ENCODE measurements around the gene PCF11.

Gene PCF11

GRCh38 chr11:83220260-83220659, 63.3 kb downstream of the PCF11 start:
- no peak overlapping the region for H2BK12ac ChIP-seq (ENCODE audit: low read length in 2 of 2)
- H3K9ac ChIP-seq (ENCODE audit: low read length) = no peak overlapping the region
- H3K4me2 ChIP-seq (ENCODE audit: low read length, poor library complexity, severe bottlenecking) = no peak overlapping the region
- no peaks in the 10 kb centered on the region for H3K27me3 ChIP-seq (ENCODE audit: control insufficient read depth in 1 of 2, insufficient read depth in 1 of 2, low read length in 2 of 2)
- H3K36me3 ChIP-seq (ENCODE audit: control insufficient read depth in 1 of 2, insufficient read depth in 2 of 2, low read depth in 1 of 2, low read length in 2 of 2) = no peaks in the 10 kb centered on the region
- no peak overlapping the region for H3K14ac ChIP-seq (ENCODE audit: low read length in 2 of 2)
- no peak overlapping the region for H4K91ac ChIP-seq (ENCODE audit: low read length)
- H3K27ac ChIP-seq (ENCODE audit: low read length, poor library complexity, severe bottlenecking) = no peak overlapping the region
- H2AFZ ChIP-seq (ENCODE audit: low read depth, low read length) = no peak overlapping the region
- H2AK5ac ChIP-seq (ENCODE audit: low read length, severe bottlenecking) = no peak overlapping the region
- no peak overlapping the region for H3K4ac ChIP-seq (ENCODE audit: low read depth in 1 of 2, low read length in 2 of 2)
- H3K4me1 ChIP-seq (ENCODE audit: control insufficient read depth, insufficient read depth, low read depth, low read length) = no peaks in the 10 kb centered on the region
- no peak overlapping the region for H2BK120ac ChIP-seq (ENCODE audit: low read depth, low read length)
- no peak overlapping the region for H3K18ac ChIP-seq (ENCODE audit: low read depth in 1 of 2, low read length in 2 of 2)
- H2BK15ac ChIP-seq (ENCODE audit: low read depth, poor library complexity, severe bottlenecking) = no peak overlapping the region
- H2BK5ac ChIP-seq (ENCODE audit: low read depth, low read length, poor library complexity, severe bottlenecking) = no peak overlapping the region
- H4K8ac ChIP-seq (ENCODE audit: low read length) = no peak overlapping the region
- WGBS = 91% methylated on average over 10 of the region's 10 CpGs
- no peak overlapping the region for H3K23ac ChIP-seq (ENCODE audit: low read length in 2 of 2)
- no peaks in the 10 kb centered on the region for H3K79me1 ChIP-seq (replicated peaks; ENCODE audit: low read length, poor library complexity, severe bottlenecking)
- DNase-seq = no peak
- H3K4me3 ChIP-seq (ENCODE audit: insufficient read depth in 1 of 2, low read depth in 1 of 2, low read length in 2 of 2) = no peak overlapping the region
- H3K9me3 ChIP-seq (ENCODE audit: control insufficient read depth, low read length) = no peaks in the 10 kb centered on the region

- Histone ChIP-seq H3K79me1 (replicated peaks; ENCODE audit: low read length, poor library complexity, severe bottlenecking) (no peaks in the 10 kb centered on the region), H3K18ac (ENCODE audit: low read depth in 1 of 2, low read length in 2 of 2) (no peak overlapping the region), H4K91ac (ENCODE audit: low read length) (no peak overlapping the region), H2AK5ac (ENCODE audit: low read length, severe bottlenecking) (no peak overlapping the region), H3K27ac (ENCODE audit: low read length, poor library complexity, severe bottlenecking) (no peak overlapping the region), H2AFZ (ENCODE audit: low read depth, low read length) (no peak overlapping the region), H2BK5ac (ENCODE audit: low read depth, low read length, poor library complexity, severe bottlenecking) (no peak overlapping the region), H3K4me1 (ENCODE audit: control insufficient read depth, insufficient read depth, low read depth, low read length) (no peaks in the 10 kb centered on the region), H3K4ac (ENCODE audit: low read depth in 1 of 2, low read length in 2 of 2) (no peak overlapping the region), H2BK15ac (ENCODE audit: low read depth, poor library complexity, severe bottlenecking) (no peak overlapping the region), H3K4me2 (ENCODE audit: low read length, poor library complexity, severe bottlenecking) (no peak overlapping the region), H3K36me3 (ENCODE audit: control insufficient read depth in 1 of 2, insufficient read depth in 2 of 2, low read depth in 1 of 2, low read length in 2 of 2) (no peaks in the 10 kb centered on the region), H3K27me3 (ENCODE audit: control insufficient read depth in 1 of 2, insufficient read depth in 1 of 2, low read length in 2 of 2) (no peaks in the 10 kb centered on the region), H3K23ac (ENCODE audit: low read length in 2 of 2) (no peak overlapping the region), H3K14ac (ENCODE audit: low read length in 2 of 2) (no peak overlapping the region), H3K9me3 (ENCODE audit: control insufficient read depth, low read length) (no peaks in the 10 kb centered on the region), H2BK120ac (ENCODE audit: low read depth, low read length) (no peak overlapping the region), H3K9ac (ENCODE audit: low read length) (no peak overlapping the region), H3K4me3 (ENCODE audit: insufficient read depth in 1 of 2, low read depth in 1 of 2, low read length in 2 of 2) (no peak overlapping the region), H2BK12ac (ENCODE audit: low read length in 2 of 2) (no peak overlapping the region), H4K8ac (ENCODE audit: low read length) (no peak overlapping the region)
- DNase-seq = no peak
These were observed 64.8 kb downstream of the PCF11 start for GRCh38 chr11:83221694-83222093.

- Histone ChIP-seq H3K23ac (ENCODE audit: low read length in 2 of 2) (no peak overlapping the region), H3K18ac (ENCODE audit: low read depth in 1 of 2, low read length in 2 of 2) (no peak overlapping the region), H2AK5ac (ENCODE audit: low read length, severe bottlenecking) (no peak overlapping the region), H2BK5ac (ENCODE audit: low read depth, low read length, poor library complexity, severe bottlenecking) (no peak overlapping the region), H3K36me3 (ENCODE audit: control insufficient read depth in 1 of 2, insufficient read depth in 2 of 2, low read depth in 1 of 2, low read length in 2 of 2) (no peaks in the 10 kb centered on the region), H3K9me3 (ENCODE audit: control insufficient read depth, low read length) (no peaks in the 10 kb centered on the region), H2AFZ (ENCODE audit: low read depth, low read length) (no peak overlapping the region), H4K8ac (ENCODE audit: low read length) (no peak overlapping the region), H3K27ac (ENCODE audit: low read length, poor library complexity, severe bottlenecking) (no peak overlapping the region), H3K4me3 (ENCODE audit: insufficient read depth in 1 of 2, low read depth in 1 of 2, low read length in 2 of 2) (no peak overlapping the region), H2BK120ac (ENCODE audit: low read depth, low read length) (no peak overlapping the region), H3K4me1 (ENCODE audit: control insufficient read depth, insufficient read depth, low read depth, low read length) (no peaks in the 10 kb centered on the region), H2BK12ac (ENCODE audit: low read length in 2 of 2) (no peak overlapping the region), H3K14ac (ENCODE audit: low read length in 2 of 2) (no peak overlapping the region), H3K4ac (ENCODE audit: low read depth in 1 of 2, low read length in 2 of 2) (no peak overlapping the region), H3K79me1 (replicated peaks; ENCODE audit: low read length, poor library complexity, severe bottlenecking) (no peaks in the 10 kb centered on the region), H3K27me3 (ENCODE audit: control insufficient read depth in 1 of 2, insufficient read depth in 1 of 2, low read length in 2 of 2) (no peaks in the 10 kb centered on the region), H2BK15ac (ENCODE audit: low read depth, poor library complexity, severe bottlenecking) (no peak overlapping the region), H3K4me2 (ENCODE audit: low read length, poor library complexity, severe bottlenecking) (no peak overlapping the region), H3K9ac (ENCODE audit: low read length) (no peak overlapping the region), H4K91ac (ENCODE audit: low read length) (no peak overlapping the region)
- DNase-seq = no peak
- 81% methylated on average over 1 of the region's 1 CpG for WGBS
These were observed 65.6 kb downstream of the PCF11 start for GRCh38 chr11:83222499-83222898.

GRCh38 chr11:83223457-83223856, 66.5 kb downstream of the PCF11 start:
- whole genome bisulfite sequencing = 95% methylated on average over 2 of the region's 2 CpGs
- Histone ChIP-seq H2BK5ac (ENCODE audit: low read depth, low read length, poor library complexity, severe bottlenecking) (no peak overlapping the region), H3K14ac (ENCODE audit: low read length in 2 of 2) (no peak overlapping the region), H2AFZ (ENCODE audit: low read depth, low read length) (no peak overlapping the region), H3K9me3 (ENCODE audit: control insufficient read depth, low read length) (no peaks in the 10 kb centered on the region), H4K8ac (ENCODE audit: low read length) (no peak overlapping the region), H4K91ac (ENCODE audit: low read length) (no peak overlapping the region), H3K4me3 (ENCODE audit: insufficient read depth in 1 of 2, low read depth in 1 of 2, low read length in 2 of 2) (no peak overlapping the region), H3K4ac (ENCODE audit: low read depth in 1 of 2, low read length in 2 of 2) (no peak overlapping the region), H3K18ac (ENCODE audit: low read depth in 1 of 2, low read length in 2 of 2) (no peak overlapping the region), H2BK120ac (ENCODE audit: low read depth, low read length) (no peak overlapping the region), H3K4me2 (ENCODE audit: low read length, poor library complexity, severe bottlenecking) (no peak overlapping the region), H3K27ac (ENCODE audit: low read length, poor library complexity, severe bottlenecking) (no peak overlapping the region), H3K4me1 (ENCODE audit: control insufficient read depth, insufficient read depth, low read depth, low read length) (no peaks in the 10 kb centered on the region), H3K27me3 (ENCODE audit: control insufficient read depth in 1 of 2, insufficient read depth in 1 of 2, low read length in 2 of 2) (no peaks in the 10 kb centered on the region), H3K79me1 (replicated peaks; ENCODE audit: low read length, poor library complexity, severe bottlenecking) (no peaks in the 10 kb centered on the region), H2BK15ac (ENCODE audit: low read depth, poor library complexity, severe bottlenecking) (no peak overlapping the region), H3K23ac (ENCODE audit: low read length in 2 of 2) (no peak overlapping the region), H2AK5ac (ENCODE audit: low read length, severe bottlenecking) (no peak overlapping the region), H3K9ac (ENCODE audit: low read length) (no peak overlapping the region), H3K36me3 (ENCODE audit: control insufficient read depth in 1 of 2, insufficient read depth in 2 of 2, low read depth in 1 of 2, low read length in 2 of 2) (peaks cover 0 to 2% of the 10 kb centered on the region in 2 experiments), H2BK12ac (ENCODE audit: low read length in 2 of 2) (no peak overlapping the region)
- no peak for DNase-seq

All from mesenchymal stem cell (in vitro differentiated cells and primary cell).